Bronchial epithelial cell (primary cell): Measurements from ENCODE around the gene MS4A8. TPM values are rescaled to one million over a fixed set of nuclear protein-coding genes. Genes with fewer than 3 reads are reported as not detected.

Experiments
- DNase-seq: peaks from one replicate; pipeline ENCODE4 v3.0.0-alpha.2; 2010; ENCODE audit warnings: low read depth
- FAIRE-seq: peaks from 2 replicates; lab custom pipeline; 2011; peaks lifted over from hg19 to GRCh38; lab: Jason Lieb, UNC
- H3K27me3 ChIP-seq: 2 replicates; pipeline ENCODE4 v1.5.1; 2011; ENCODE audit warnings: low read length; ENCODE audit not compliant: control insufficient read depth, insufficient read depth
- H3K36me3 ChIP-seq: 2 replicates; pipeline ENCODE4 v1.5.1; 2011; ENCODE audit warnings: low read length; ENCODE audit not compliant: control insufficient read depth, insufficient read depth
- H3K4me3 ChIP-seq: 2 replicates; pipeline ENCODE4 v1.5.1; 2011; ENCODE audit warnings: mild to moderate bottlenecking, low read depth, low read length, control low read depth
- CTCF ChIP-seq: IDR thresholded peaks from 2 replicates; pipeline ENCODE4 v1.5.1; 2011; ENCODE audit warnings: mild to moderate bottlenecking, moderate library complexity, low read length, control low read depth, inconsistent platforms; ENCODE audit not compliant: insufficient read depth, severe bottlenecking
- total RNA-seq: library from RNA; depleted of rRNA; stranded (reverse); fragments of >200 nt; gene quantifications from 2 replicates; pipeline ENCODE4 v1.2.1, GENCODE V29; 2014

MS4A8 gene
- total RNA-seq, 1 donor from 2014 or later = not detected

DNA sequence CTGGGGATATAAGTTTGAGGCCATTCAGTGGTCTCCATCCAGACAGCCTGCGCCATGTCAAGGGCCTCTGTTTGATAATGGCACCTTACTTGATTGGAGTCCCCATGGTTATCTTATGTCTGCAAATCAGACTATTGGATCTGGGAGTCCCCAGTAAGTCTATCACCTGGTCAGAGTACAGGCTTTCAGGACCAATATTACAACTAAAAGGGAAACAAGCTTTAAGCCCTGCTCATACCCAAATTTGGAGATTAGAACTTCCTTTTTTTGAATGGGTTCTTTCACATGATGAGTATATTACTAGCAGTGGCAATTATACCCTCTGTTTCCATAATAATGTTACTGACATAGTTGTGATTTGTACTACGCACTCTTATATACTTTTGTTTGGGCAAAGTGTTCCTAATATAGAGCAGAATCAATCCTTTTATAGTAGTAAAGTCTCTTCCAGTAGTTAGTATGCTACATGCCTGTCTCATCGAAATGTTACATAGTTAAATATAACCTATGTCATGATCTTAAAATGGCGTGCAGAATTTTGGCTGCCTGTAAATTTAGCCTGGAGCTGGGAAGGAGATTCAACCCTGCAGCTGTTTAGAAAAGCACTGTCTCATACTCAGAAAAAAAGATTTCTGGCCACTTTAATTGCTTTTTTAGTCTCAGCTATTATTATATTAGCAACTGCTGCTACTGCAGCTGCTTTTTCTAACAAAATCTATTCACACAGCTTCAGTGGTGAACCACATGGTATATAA lies 62.2 kb downstream of the MS4A8 start:
- TF ChIP-seq CTCF = no peak
- no peak for FAIRE-seq
- no peaks in the 10 kb centered on the region for H3K27me3 ChIP-seq
- H3K4me3 ChIP-seq = no peak overlapping the region
- no peak for DNase-seq
- H3K36me3 ChIP-seq = no peaks in the 10 kb centered on the region

DNA sequence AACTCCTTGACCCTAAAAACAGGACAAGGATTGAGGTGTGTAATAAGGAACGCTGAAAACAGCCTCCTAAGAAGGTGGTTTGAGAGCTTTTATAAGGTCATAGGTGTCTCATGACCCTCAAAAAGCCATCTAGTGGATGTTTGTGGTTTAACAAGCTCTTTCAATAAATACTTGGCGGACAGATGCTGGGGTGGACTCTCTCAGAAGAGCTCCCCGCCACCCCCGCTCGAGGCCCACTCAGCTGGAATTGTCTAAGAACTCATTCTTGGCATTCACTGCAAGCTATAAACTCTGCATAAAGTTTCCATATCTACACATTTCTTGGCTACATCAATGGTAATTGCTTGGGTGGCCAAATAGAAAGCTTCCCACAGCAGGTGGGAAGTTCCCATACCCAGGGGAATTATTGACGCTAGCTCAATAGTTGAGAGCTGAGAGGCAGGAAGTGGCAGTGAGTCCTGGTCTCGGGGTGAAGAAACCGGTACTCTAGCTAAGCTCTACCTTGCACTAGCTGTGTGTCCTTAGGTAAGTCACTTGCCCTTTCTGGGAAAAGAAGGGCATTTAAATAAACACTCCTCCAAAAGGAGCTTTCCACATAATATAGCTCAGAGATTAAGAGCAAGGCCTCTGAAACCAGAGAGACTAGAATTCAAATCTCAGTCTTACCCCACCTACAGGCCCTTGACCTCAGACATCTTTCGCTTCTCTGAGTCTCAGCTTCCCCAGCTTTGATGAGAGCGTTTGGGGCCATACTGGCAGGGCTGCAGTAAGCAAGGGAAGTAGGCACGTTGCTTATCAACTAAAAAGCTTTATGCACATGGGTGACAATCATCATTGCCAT lies 63.7 kb downstream of the MS4A8 start:
- Histone ChIP-seq H3K27me3 (no peaks in the 10 kb centered on the region), H3K36me3 (no peaks in the 10 kb centered on the region)
- no peak for DNase-seq

GRCh38 chr11:60763692-60764369 lies 64.4 kb downstream of the MS4A8 start:
- no peak for TF ChIP-seq CTCF
- Histone ChIP-seq H3K27me3 (no peaks in the 10 kb centered on the region), H3K4me3 (no peak overlapping the region), H3K36me3 (no peaks in the 10 kb centered on the region)
- no peak for DNase-seq
- no peak for FAIRE-seq

More for the DNA sequence above, 63.7 kb downstream of the MS4A8 start:
- no peak overlapping the region for H3K4me3 ChIP-seq
- TF ChIP-seq CTCF = peak; percentile 40
- no peak for FAIRE-seq

GRCh38 chr11:60764879-60765278 lies 65.5 kb downstream of the MS4A8 start:
- DNase-seq (no peak), FAIRE-seq (no peak)
- no peaks in the 10 kb centered on the region for H3K27me3 ChIP-seq
- no peak for TF ChIP-seq CTCF
- H3K36me3 ChIP-seq = no peaks in the 10 kb centered on the region
- no peak overlapping the region for H3K4me3 ChIP-seq

- Histone ChIP-seq H3K36me3 (no peaks in the 10 kb centered on the region), H3K4me3 (no peak overlapping the region), H3K27me3 (no peaks in the 10 kb centered on the region)
- no peak for TF ChIP-seq CTCF
- no peak for FAIRE-seq
- DNase-seq = no peak
Observed at GRCh38 chr11:60765355-60765754, 65.9 kb downstream of the MS4A8 start.

Other genes with a start within 250 kb of the MS4A8 start
- gene MS4A1, start 243.8 kb upstream of the MS4A8 start, total RNA-seq = not detected in 2 replicates
- not detected in 2 replicates for gene MS4A12, start 206.8 kb upstream of the MS4A8 start, total RNA-seq
- gene MS4A13, start 184.2 kb upstream of the MS4A8 start, total RNA-seq = not detected in 2 replicates
- not detected in 2 replicates for gene MS4A18, start 25.1 kb downstream of the MS4A8 start, total RNA-seq
- gene MS4A15, start 57.3 kb downstream of the MS4A8 start, total RNA-seq = not detected in 2 replicates
- not detected in 2 replicates for gene MS4A10, start 85.7 kb downstream of the MS4A8 start, total RNA-seq
- 7.4 TPM in 2 replicates for gene CCDC86, start 142.5 kb downstream of the MS4A8 start, total RNA-seq
- gene PTGDR2, start 156.3 kb downstream of the MS4A8 start, total RNA-seq = 0.13 TPM in 1 of 2 replicates, not detected in the other
- gene ZP1, start 167.9 kb downstream of the MS4A8 start, total RNA-seq = not detected in 2 replicates
- 30.2 and 36.1 TPM in 2 replicates for gene PRPF19, start 207.0 kb downstream of the MS4A8 start, total RNA-seq
- 7.6 and 7.7 TPM in 2 replicates for gene TMEM109, start 214.5 kb downstream of the MS4A8 start, total RNA-seq
- 22.6 and 25.2 TPM in 2 replicates for gene TMEM132A, start 224.8 kb downstream of the MS4A8 start, total RNA-seq